NCI-H82 (cell line): ENCODE measurements around the gene FAM124A.
A peak's percentile ranks its signal among the peaks of the same experiment; 100 is the strongest.

Source experiments
- DNase-seq: peaks from one replicate; lab custom pipeline; 2025; lab: John Stamatoyannopoulos, UW

Gene FAM124A

GRCh38 chr13:51221108-51221507, 1.1 kb upstream of the FAM124A start:
- no peak for DNase-seq

GRCh38 chr13:51221674-51222036, 543 bp upstream of the FAM124A start:
- DNase-seq, result peak; percentile 70

GRCh38 chr13:51222686-51223559, 725 bp downstream of the FAM124A start:
- DNase-seq, result peak; percentile 81

- no peak for DNase-seq
These were observed 1.5 kb downstream of the FAM124A start for GRCh38 chr13:51223560-51224270.

- no peak for DNase-seq
These were observed 2.8 kb downstream of the FAM124A start for GRCh38 chr13:51225029-51225428.

- no peak for DNase-seq
These were observed 5.2 kb downstream of the FAM124A start for GRCh38 chr13:51227404-51227803.

GRCh38 chr13:51229101-51229719, 7.0 kb downstream of the FAM124A start:
- DNase-seq, result peak; percentile 41

GRCh38 chr13:51229731-51230130, 7.5 kb downstream of the FAM124A start:
- peak; percentile 91 for DNase-seq

GRCh38 chr13:51230477-51231105, 8.4 kb downstream of the FAM124A start:
- peak; percentile 57 for DNase-seq

GRCh38 chr13:51231456-51231855, 9.3 kb downstream of the FAM124A start:
- DNase-seq, result no peak

- no peak for DNase-seq
These were observed 10.1 kb downstream of the FAM124A start for GRCh38 chr13:51232328-51232727.

- DNase-seq, result no peak
These were observed 11.1 kb downstream of the FAM124A start for GRCh38 chr13:51233117-51233826.

- no peak for DNase-seq
These were observed 12.5 kb downstream of the FAM124A start for GRCh38 chr13:51234676-51235075.

GRCh38 chr13:51235186-51235585, 13.0 kb downstream of the FAM124A start:
- no peak for DNase-seq

GRCh38 chr13:51235756-51236490, 13.7 kb downstream of the FAM124A start:
- no peak for DNase-seq

GRCh38 chr13:51236491-51236792, 14.2 kb downstream of the FAM124A start:
- DNase-seq, result no peak

- DNase-seq, result no peak
These were observed 15.2 kb downstream of the FAM124A start for GRCh38 chr13:51237386-51237785.

GRCh38 chr13:51237887-51238286, 15.7 kb downstream of the FAM124A start:
- no peak for DNase-seq

- no peak for DNase-seq
These were observed 18.0 kb downstream of the FAM124A start for GRCh38 chr13:51240178-51240577.

GRCh38 chr13:51240958-51241357, 18.8 kb downstream of the FAM124A start:
- no peak for DNase-seq

GRCh38 chr13:51241720-51242119, 19.5 kb downstream of the FAM124A start:
- DNase-seq, result no peak
